Mesothelial cell of epicardium (in vitro differentiated cells): ENCODE measurements around the gene LRCH2. TPM values are rescaled to one million over a fixed set of nuclear protein-coding genes. Genes with fewer than 3 reads are reported as not detected.
A peak's percentile ranks its signal among the peaks of the same experiment; 100 is the strongest.

Experiments
- DNase-seq, 2 experiments: peaks; one replicate each; pipeline ENCODE4 v3.0.0; 2021; ENCODE audit warnings: low spot score in 2 of 2; ENCODE audit not compliant: unreplicated experiment in 2 of 2
- H3K27ac Mint-ChIP-seq: 2 replicates; pipeline ENCODE4 v1.8.0; 2021; ENCODE audit warnings: mixed read lengths
- H3K27me3 Mint-ChIP-seq: 2 replicates; pipeline ENCODE4 v1.8.0; 2021; ENCODE audit warnings: low read depth, mixed read lengths
- H3K36me3 Mint-ChIP-seq: 2 replicates; pipeline ENCODE4 v1.8.0; 2021; ENCODE audit warnings: mixed read lengths
- H3K4me1 Mint-ChIP-seq: 2 replicates; pipeline ENCODE4 v1.8.0; 2021; ENCODE audit warnings: mixed read lengths
- H3K4me3 Mint-ChIP-seq: 2 replicates; pipeline ENCODE4 v1.8.0; 2021; ENCODE audit warnings: mild to moderate bottlenecking, moderate library complexity, mixed read lengths
- H3K9me3 Mint-ChIP-seq: 2 replicates; pipeline ENCODE4 v1.8.0; 2021; ENCODE audit warnings: mixed read lengths
- CTCF ChIP-seq: fragments of 200-600 bp; sonication (generic); IDR thresholded peaks from one replicate; pipeline ENCODE4 v1.5.0; 2021; ENCODE audit warnings: antibody characterized with exemption; ENCODE audit not compliant: unreplicated experiment
- total RNA-seq: library from RNA; stranded (reverse); gene quantifications from 3 replicates; pipeline ENCODE4 v1.2.1, GENCODE V29; 2021

Gene LRCH2
- 29.1 to 29.5 TPM (median 29.4 TPM) in 3 replicates for total RNA-seq

GRCh38 chrX:115233497-115234455 lies at the start of gene LRCH2:
Gene LRCH2 (minus strand): TSS chrX:115234096. CDS start chrX:115234041, 55 bp downstream.
- peaks cover 74% of the 10 kb centered on the region for H3K4me1 Mint-ChIP-seq
- H3K4me3 Mint-ChIP-seq: peak within 1 kb of the TSS; percentile 98
- peak within 1 kb of the TSS; percentile 97 for H3K27ac Mint-ChIP-seq
- H3K27me3 Mint-ChIP-seq: no peaks in the 10 kb centered on the region
- DNase-seq: peak; percentile 37 to 65
- H3K9me3 Mint-ChIP-seq: no peaks in the 10 kb centered on the region
- no peaks in the 10 kb centered on the region for H3K36me3 Mint-ChIP-seq
- TF ChIP-seq CTCF: no peak

- H3K9me3 Mint-ChIP-seq: no peaks in the 10 kb centered on the region
- no peaks in the 10 kb centered on the region for H3K27me3 Mint-ChIP-seq
- no peak overlapping the region for H3K27ac Mint-ChIP-seq
- no peak for TF ChIP-seq CTCF
- H3K4me3 Mint-ChIP-seq: no peak overlapping the region
- no peak for DNase-seq
- no peaks in the 10 kb centered on the region for H3K36me3 Mint-ChIP-seq
- H3K4me1 Mint-ChIP-seq: peaks cover 7% of the 10 kb centered on the region
These were observed 35.3 kb upstream of the LRCH2 start for GRCh38 chrX:115269051-115269683.

GRCh38 chrX:115268421-115268820 lies 34.5 kb upstream of the LRCH2 start:
- Mint-ChIP-seq H3K4me1 (peaks cover 14% of the 10 kb centered on the region), H3K4me3 (no peak overlapping the region), H3K27me3 (no peaks in the 10 kb centered on the region), H3K9me3 (no peaks in the 10 kb centered on the region), H3K36me3 (no peaks in the 10 kb centered on the region), H3K27ac (no peak overlapping the region)
- peak; percentile 27 for TF ChIP-seq CTCF
- no peak for DNase-seq

GRCh38 chrX:115266300-115266699 lies 32.4 kb upstream of the LRCH2 start:
- no peak overlapping the region for H3K4me3 Mint-ChIP-seq
- peaks cover 27% of the 10 kb centered on the region for H3K4me1 Mint-ChIP-seq
- DNase-seq: no peak
- TF ChIP-seq CTCF: no peak
- H3K9me3 Mint-ChIP-seq: no peaks in the 10 kb centered on the region
- no peaks in the 10 kb centered on the region for H3K27me3 Mint-ChIP-seq
- no peaks in the 10 kb centered on the region for H3K36me3 Mint-ChIP-seq
- H3K27ac Mint-ChIP-seq: peak overlapping the region; percentile 41

GRCh38 chrX:115264009-115264408 lies 30.1 kb upstream of the LRCH2 start:
- Mint-ChIP-seq H3K4me3 (no peak overlapping the region), H3K9me3 (no peaks in the 10 kb centered on the region), H3K27me3 (no peaks in the 10 kb centered on the region), H3K27ac (no peak overlapping the region), H3K4me1 (peaks cover 42% of the 10 kb centered on the region), H3K36me3 (no peaks in the 10 kb centered on the region)
- no peak for TF ChIP-seq CTCF
- DNase-seq: no peak
